ENCODE data around the gene RCN1.
A peak's percentile ranks its signal among the peaks of the same experiment; 100 is the strongest.

The RCN1 gene

GRCh38 chr11:32080361-32080980, 10.4 kb upstream of the RCN1 start:
- TF ChIP-seq NFRKB (IDR thresholded peaks at IDR 0.05), result no peak
- no peak for TF ChIP-seq ZNF384 (IDR thresholded peaks at IDR 0.05)
- TF ChIP-seq FOXA1 (IDR thresholded peaks at IDR 0.05), result no peak
- no peak for TF ChIP-seq ARNT (IDR thresholded peaks at IDR 0.05)
- no peak for TF ChIP-seq TARDBP (IDR thresholded peaks at IDR 0.05)
- TF ChIP-seq BHLHE40 (IDR thresholded peaks at IDR 0.05; ENCODE audit: borderline replicate concordance), result no peak
- TF ChIP-seq ELF4 (IDR thresholded peaks at IDR 0.05), result no peak
- no peak for TF ChIP-seq CTBP1 (IDR thresholded peaks at IDR 0.05; ENCODE audit: borderline replicate concordance)
- TF ChIP-seq HDGF (IDR thresholded peaks at IDR 0.05; ENCODE audit: borderline replicate concordance), result no peak
- no peak for TF ChIP-seq FOXM1 (IDR thresholded peaks at IDR 0.05; ENCODE audit: borderline replicate concordance)
- POLR2A ChIA-PET, result interaction anchor here (1.3 kb wide), 1 partner anchor 10 kb away, joined by 6 read pairs; the partner anchor contains the start of gene RCN1
- CTCF ChIA-PET, result interaction anchor here (0.6 kb wide), 1 partner anchor 217 kb away, joined by 3 read pairs; no protein-coding TSS in a partner anchor
- no peak for DNase-seq (ENCODE audit: extremely low spot score)

- TF ChIP-seq FOXM1 (IDR thresholded peaks at IDR 0.05; ENCODE audit: borderline replicate concordance), result no peak
- no peak for TF ChIP-seq FOXA1 (IDR thresholded peaks at IDR 0.05)
- 0 out of 2 replicates have a peak, but pooled peaks have one; percentile 13 for TF ChIP-seq L3MBTL2 (conservative IDR thresholded peaks at IDR 0.05)
- TF ChIP-seq PKNOX1 (IDR thresholded peaks at IDR 0.05), result no peak
- POLR2A ChIA-PET, result interaction anchor here (1.3 kb wide), 1 partner anchor 9 kb away, joined by 6 read pairs; the partner anchor contains the start of gene RCN1
- CTCF ChIA-PET, result interaction anchor here (0.6 kb wide), 2 partner anchors 95 to 216 kb away, joined by 3 read pairs; no protein-coding TSS in a partner anchor
- no peak for DNase-seq (ENCODE audit: extremely low spot score)
Measured at GRCh38 chr11:32081129-32081641, 9.7 kb upstream of the RCN1 start.

GRCh38 chr11:32081901-32082300, 9.0 kb upstream of the RCN1 start:
- ChIA-PET CTCF (interaction anchor here (0.6 kb wide), 1 partner anchor 94 kb away, joined by 3 read pairs; no protein-coding TSS in a partner anchor), POLR2A (interaction anchor here (1.3 kb wide), 1 partner anchor 9 kb away, joined by 6 read pairs; the partner anchor contains the start of gene RCN1)
- DNase-seq (ENCODE audit: extremely low spot score), result no peak
- TF ChIP-seq LEF1 (IDR thresholded peaks at IDR 0.05; ENCODE audit: borderline replicate concordance), result no peak
- TF ChIP-seq L3MBTL2 (conservative IDR thresholded peaks at IDR 0.05), result no peak
- TF ChIP-seq ZNF384 (IDR thresholded peaks at IDR 0.05), result no peak
- no peak for TF ChIP-seq SP1 (IDR thresholded peaks at IDR 0.05)
- TF ChIP-seq FOXK2 (IDR thresholded peaks at IDR 0.05), result no peak
- no peak for TF ChIP-seq BHLHE40 (IDR thresholded peaks at IDR 0.05; ENCODE audit: borderline replicate concordance)
- no peak for TF ChIP-seq PKNOX1 (IDR thresholded peaks at IDR 0.05)
- TF ChIP-seq CTBP1 (IDR thresholded peaks at IDR 0.05; ENCODE audit: borderline replicate concordance), result no peak
- no peak for TF ChIP-seq TARDBP (IDR thresholded peaks at IDR 0.05)
- TF ChIP-seq ARNT (IDR thresholded peaks at IDR 0.05), result no peak
- no peak for TF ChIP-seq FOXA1 (IDR thresholded peaks at IDR 0.05)
- no peak for TF ChIP-seq ELF4 (IDR thresholded peaks at IDR 0.05)
- TF ChIP-seq NFRKB (IDR thresholded peaks at IDR 0.05), result no peak
- no peak for TF ChIP-seq HDGF (IDR thresholded peaks at IDR 0.05; ENCODE audit: borderline replicate concordance)
- no peak for TF ChIP-seq FOXM1 (IDR thresholded peaks at IDR 0.05; ENCODE audit: borderline replicate concordance)

GRCh38 chr11:32082346-32082986, 8.4 kb upstream of the RCN1 start:
- ChIA-PET CTCF (no interaction called here), POLR2A (no interaction called here)
- TF ChIP-seq FOXK2 (IDR thresholded peaks at IDR 0.05), result no peak
- TF ChIP-seq FOXA1 (IDR thresholded peaks at IDR 0.05), result no peak
- no peak for TF ChIP-seq HDGF (IDR thresholded peaks at IDR 0.05; ENCODE audit: borderline replicate concordance)
- TF ChIP-seq ZNF384 (IDR thresholded peaks at IDR 0.05), result no peak
- no peak for TF ChIP-seq CTBP1 (IDR thresholded peaks at IDR 0.05; ENCODE audit: borderline replicate concordance)
- no peak for TF ChIP-seq LEF1 (IDR thresholded peaks at IDR 0.05; ENCODE audit: borderline replicate concordance)
- no peak for TF ChIP-seq FOXM1 (IDR thresholded peaks at IDR 0.05; ENCODE audit: borderline replicate concordance)
- DNase-seq (ENCODE audit: extremely low spot score), result no peak

GRCh38 chr11:32087597-32087996, 3.3 kb upstream of the RCN1 start:
- ChIA-PET CTCF (interaction anchor here (1.7 kb wide), 1 partner anchor 16 kb away, joined by 3 read pairs; no protein-coding TSS in a partner anchor), POLR2A (no interaction called here)
- TF ChIP-seq HDGF (IDR thresholded peaks at IDR 0.05; ENCODE audit: borderline replicate concordance) (no peak), ZNF384 (IDR thresholded peaks at IDR 0.05) (no peak), FOXK2 (IDR thresholded peaks at IDR 0.05) (no peak), LEF1 (IDR thresholded peaks at IDR 0.05; ENCODE audit: borderline replicate concordance) (no peak), TARDBP (IDR thresholded peaks at IDR 0.05) (no peak), PKNOX1 (IDR thresholded peaks at IDR 0.05) (0 out of 2 replicates have a peak, but pooled peaks have one; percentile 16), FOXM1 (IDR thresholded peaks at IDR 0.05; ENCODE audit: borderline replicate concordance) (no peak)
- DNase-seq (ENCODE audit: extremely low spot score), result no peak

Data from HEK293T (cell line).